DND-41 (cell line): ENCODE measurements around the gene MORN1.

Source experiments
- ATAC-seq: fragments of 200-7000 bp; cut with Tn5 transposase; 3 replicates; pipeline ENCODE4 v1.9.1; 2021; ENCODE audit warnings: low read depth; ENCODE audit not compliant: insufficient read depth
- DNase-seq: peaks from one replicate; pipeline ENCODE4 v3.0.0-alpha.2; 2020
- H2AFZ ChIP-seq: 2 replicates; pipeline ENCODE4 v1.6.0; 2012; ENCODE audit warnings: low read depth, low read length
- H3K27ac ChIP-seq: 2 replicates; pipeline ENCODE4 v1.5.1; 2012; ENCODE audit warnings: low read length, inconsistent platforms
- H3K27me3 ChIP-seq: fragments of 200-600 bp; sonication (generic); 2 replicates; pipeline ENCODE4 v1.6.0; 2012; ENCODE audit warnings: low read length, mild to moderate bottlenecking, inconsistent platforms; ENCODE audit not compliant: insufficient read depth, poor library complexity
- H3K36me3 ChIP-seq: 2 replicates; pipeline ENCODE4 v1.5.1; 2012; ENCODE audit warnings: low read length, inconsistent platforms; ENCODE audit not compliant: insufficient read depth
- H3K4me1 ChIP-seq: 2 replicates; pipeline ENCODE4 v1.5.1; 2012; ENCODE audit warnings: mild to moderate bottlenecking, low read length; ENCODE audit not compliant: insufficient read depth
- H3K4me2 ChIP-seq: 2 replicates; pipeline ENCODE4 v1.6.0; 2012; ENCODE audit warnings: mild to moderate bottlenecking, moderate library complexity, low read length, inconsistent platforms; ENCODE audit not compliant: insufficient read depth
- H3K4me3 ChIP-seq, 2 experiments: fragments of 200-600 bp in 1 of 2; shearing (Covaris generic) in 1 of 2; 2 replicates each; pipeline ENCODE4 v1.5.1; 2012 to 2016; ENCODE audit warnings: inconsistent platforms in 2 of 2, low read length in 2 of 2, mild to moderate bottlenecking in 2 of 2, low read depth in 1 of 2, moderate library complexity in 1 of 2
- H3K79me2 ChIP-seq: 2 replicates; pipeline ENCODE4 v1.6.0; 2012; ENCODE audit warnings: low read length, inconsistent platforms; ENCODE audit not compliant: insufficient read depth
- H3K9ac ChIP-seq: 2 replicates; pipeline ENCODE4 v1.6.0; 2012; ENCODE audit warnings: low read depth, mild to moderate bottlenecking, inconsistent platforms, low read length, moderate library complexity
- H3K9me3 ChIP-seq: 2 replicates; pipeline ENCODE4 v1.5.1; 2012; ENCODE audit warnings: low read length, moderate library complexity, mild to moderate bottlenecking, inconsistent platforms; ENCODE audit not compliant: insufficient read depth, severe bottlenecking
- H4K20me1 ChIP-seq: 2 replicates; pipeline ENCODE4 v1.6.0; 2012; ENCODE audit warnings: low read length; ENCODE audit not compliant: insufficient read depth
- CTCF ChIP-seq: IDR thresholded peaks from 2 replicates; pipeline ENCODE4 v1.5.1; 2012; ENCODE audit warnings: borderline replicate concordance, low read length, moderate library complexity, mild to moderate bottlenecking; ENCODE audit not compliant: poor library complexity, severe bottlenecking; ENCODE audit errors: extremely low read depth
- EZH2 ChIP-seq: IDR thresholded peaks from 3 replicates; pipeline ENCODE4 v1.6.1; 2012; ENCODE audit warnings: borderline replicate concordance, low read depth, mild to moderate bottlenecking, moderate library complexity, low read length, inconsistent platforms; ENCODE audit not compliant: severe bottlenecking

MORN1 gene

GRCh38 chr1:2435746-2436355, 44.5 kb upstream of the MORN1 start:
- ATAC-seq (no peak), DNase-seq (no peak)
- H3K9me3 ChIP-seq = no peaks in the 10 kb centered on the region
- H2AFZ ChIP-seq = no peak overlapping the region
- no peaks in the 10 kb centered on the region for H3K79me2 ChIP-seq
- no peaks in the 10 kb centered on the region for H3K4me1 ChIP-seq
- H3K36me3 ChIP-seq = no peaks in the 10 kb centered on the region
- no peak overlapping the region for H3K4me2 ChIP-seq
- no peak overlapping the region for H3K27ac ChIP-seq
- H3K9ac ChIP-seq = no peak overlapping the region
- no peak overlapping the region for H3K4me3 ChIP-seq
- H3K27me3 ChIP-seq = no peaks in the 10 kb centered on the region
- peaks cover 2% of the 10 kb centered on the region; the same call in 1 of the 2 replicates for H4K20me1 ChIP-seq
- TF ChIP-seq CTCF = no peak

GRCh38 chr1:2435091-2435490, 43.7 kb upstream of the MORN1 start:
- ATAC-seq = no peak
- Histone ChIP-seq H3K79me2 (no peaks in the 10 kb centered on the region), H3K9me3 (no peaks in the 10 kb centered on the region), H3K27me3 (no peaks in the 10 kb centered on the region), H3K27ac (no peak overlapping the region), H3K36me3 (no peaks in the 10 kb centered on the region), H4K20me1 (peaks cover 2% of the 10 kb centered on the region; the same call in 1 of the 2 replicates), H2AFZ (no peak overlapping the region), H3K4me1 (no peaks in the 10 kb centered on the region), H3K4me2 (no peak overlapping the region), H3K9ac (no peak overlapping the region), H3K4me3 (no peak overlapping the region)
- TF ChIP-seq CTCF = no peak
- TF ChIP-seq EZH2 = no peak
- no peak for DNase-seq

DNA sequence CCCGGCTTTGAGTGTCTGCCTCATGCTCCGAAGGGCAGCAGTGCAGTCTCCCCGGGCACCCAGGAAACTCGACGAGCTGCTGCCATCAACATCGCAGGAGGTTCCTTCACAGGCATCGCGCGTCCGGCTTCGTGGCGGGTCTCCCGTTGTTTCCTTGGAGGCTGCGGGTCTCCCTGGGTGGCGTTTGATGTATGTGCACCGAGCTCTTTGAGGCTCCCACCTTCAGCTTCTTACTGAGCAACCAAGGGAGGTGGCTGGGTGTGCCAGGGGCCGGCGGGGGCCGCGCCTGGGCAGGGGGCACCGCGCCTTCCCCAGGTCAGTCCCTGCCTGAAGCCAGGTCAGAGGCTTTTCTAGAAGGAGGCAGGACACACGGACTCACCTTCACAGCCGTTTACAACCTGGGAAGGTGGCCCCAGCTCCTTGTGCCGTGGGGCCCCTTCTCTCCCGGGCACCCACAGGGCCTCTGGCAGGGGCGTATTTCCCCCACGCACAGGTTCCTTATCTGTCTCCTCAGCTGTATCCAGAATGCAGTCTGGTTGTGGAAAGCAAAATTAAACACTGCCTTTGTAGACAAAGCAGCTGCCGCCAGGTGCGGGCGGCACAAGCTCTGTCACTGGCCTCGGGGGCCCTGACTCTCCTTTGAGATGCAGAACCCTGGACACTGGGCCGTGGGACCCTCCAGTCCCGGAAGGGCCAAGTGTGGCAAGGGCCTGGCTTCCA, 42.7 kb upstream of the MORN1 start:
- no peak for DNase-seq
- no peak overlapping the region for H3K4me2 ChIP-seq
- no peaks in the 10 kb centered on the region for H3K79me2 ChIP-seq

More for the DNA sequence above, 42.7 kb upstream of the MORN1 start:
- Histone ChIP-seq H3K27me3 (no peaks in the 10 kb centered on the region), H3K27ac (no peak overlapping the region), H2AFZ (no peak overlapping the region), H3K9ac (no peak overlapping the region), H4K20me1 (peaks cover 2% of the 10 kb centered on the region; the same call in 1 of the 2 replicates), H3K36me3 (no peaks in the 10 kb centered on the region), H3K4me1 (no peaks in the 10 kb centered on the region), H3K4me3 (no peak overlapping the region), H3K9me3 (no peaks in the 10 kb centered on the region)
- no peak for ATAC-seq
- TF ChIP-seq EZH2 (no peak), CTCF (no peak)
